Fibroblast of peridontal ligament (primary cell): ENCODE data around the gene ACTR1A.
"Not testable (repeated sequence)": the region's sequence is repeated elsewhere in the genome, so short reads cannot be mapped to it uniquely, and the experiment has no call there.

Experiments
- DNase-seq: peaks from one replicate; pipeline ENCODE4 v3.0.0-alpha.2; 2010; ENCODE audit errors: extremely low read depth

ACTR1A gene

GRCh38 chr10:102515724-102516123 is 13.2 kb upstream of the ACTR1A start:
- DNase-seq: no peak

- no peak for DNase-seq
These were observed 12.2 kb upstream of the ACTR1A start for GRCh38 chr10:102514487-102515311.

GRCh38 chr10:102511583-102512274 is 9.2 kb upstream of the ACTR1A start:
- no peak for DNase-seq

GRCh38 chr10:102509387-102509786 is 6.9 kb upstream of the ACTR1A start:
- peak; percentile 73 for DNase-seq

GRCh38 chr10:102508506-102508905 is 6.0 kb upstream of the ACTR1A start:
- no peak for DNase-seq

- DNase-seq: no peak
These were observed 5.0 kb upstream of the ACTR1A start for GRCh38 chr10:102507521-102507920.

GRCh38 chr10:102505462-102506115 is 3.1 kb upstream of the ACTR1A start:
- no peak for DNase-seq

GRCh38 chr10:102504976-102505300 is 2.4 kb upstream of the ACTR1A start:
- peak; percentile 4 for DNase-seq

- DNase-seq: peak; percentile 30
These were observed 1.9 kb upstream of the ACTR1A start for GRCh38 chr10:102504179-102504975.

GRCh38 chr10:102503264-102504178 is 1.0 kb upstream of the ACTR1A start, which contains the start of gene SUFU:
TSS of gene SUFU (plus strand) at chr10:102503972. CDS start at chr10:102504153, 181 bp downstream.
- peak; percentile 99 for DNase-seq

- peak; percentile 99 for DNase-seq
These were observed 529 bp downstream of the ACTR1A start for GRCh38 chr10:102502029-102502336.

GRCh38 chr10:102501201-102502028 is 1.1 kb downstream of the ACTR1A start:
- peak; percentile 29 for DNase-seq

- not testable (repeated sequence) for DNase-seq
These were observed 1.8 kb downstream of the ACTR1A start for GRCh38 chr10:102500686-102501085.

- DNase-seq: no peak
These were observed 3.2 kb downstream of the ACTR1A start for GRCh38 chr10:102499356-102499755.

- DNase-seq: no peak
These were observed 5.0 kb downstream of the ACTR1A start for GRCh38 chr10:102497545-102497944.

GRCh38 chr10:102493771-102494170 is 8.7 kb downstream of the ACTR1A start:
- no peak for DNase-seq

GRCh38 chr10:102492983-102493382 is 9.5 kb downstream of the ACTR1A start:
- peak; percentile 23 for DNase-seq

- no peak for DNase-seq
These were observed 10.1 kb downstream of the ACTR1A start for GRCh38 chr10:102492344-102492939.

- no peak for DNase-seq
These were observed 11.4 kb downstream of the ACTR1A start for GRCh38 chr10:102491136-102491535.
